Measurements from ENCODE around the gene PROSER1.

Gene PROSER1

GRCh38 chr13:39054112-39054511 is 16.2 kb upstream of the PROSER1 start:
- H3K4me3 ChIP-seq (ENCODE audit: low read depth, low read length): no peak overlapping the region
- no peak for TF ChIP-seq CTCF (IDR thresholded peaks at IDR 0.05; ENCODE audit: low read depth, low read length, missing control alignments)
- in situ Hi-C loops (cut with HindIII; ENCODE audit: low sequenced_read_pairs): no loop called here
- DNase-seq (ENCODE audit: low read depth): no peak

- in situ Hi-C loops (cut with HindIII; ENCODE audit: low sequenced_read_pairs): no loop called here
- no peak for DNase-seq (ENCODE audit: low read depth)
- H3K4me3 ChIP-seq (ENCODE audit: low read depth, low read length): no peak overlapping the region
- TF ChIP-seq CTCF (IDR thresholded peaks at IDR 0.05; ENCODE audit: low read depth, low read length, missing control alignments): no peak
Observed at GRCh38 chr13:39052944-39053343, 15.1 kb upstream of the PROSER1 start.

- no peak overlapping the region for H3K4me3 ChIP-seq (ENCODE audit: low read depth, low read length)
- TF ChIP-seq CTCF (IDR thresholded peaks at IDR 0.05; ENCODE audit: low read depth, low read length, missing control alignments): peak; percentile 32
- in situ Hi-C loops (cut with HindIII; ENCODE audit: low sequenced_read_pairs): no loop called here
- DNase-seq (ENCODE audit: low read depth): peak; percentile 36
Observed at GRCh38 chr13:39051157-39051556, 13.3 kb upstream of the PROSER1 start.

- DNase-seq (ENCODE audit: low read depth): no peak
- in situ Hi-C loops (cut with HindIII; ENCODE audit: low sequenced_read_pairs): no loop called here
- no peak overlapping the region for H3K4me3 ChIP-seq (ENCODE audit: low read depth, low read length)
- no peak for TF ChIP-seq CTCF (IDR thresholded peaks at IDR 0.05; ENCODE audit: low read depth, low read length, missing control alignments)
Observed at GRCh38 chr13:39049274-39049673, 11.4 kb upstream of the PROSER1 start.

- no peak overlapping the region for H3K4me3 ChIP-seq (ENCODE audit: low read depth, low read length)
- no peak for DNase-seq (ENCODE audit: low read depth)
- in situ Hi-C loops (cut with HindIII; ENCODE audit: low sequenced_read_pairs): no loop called here
- no peak for TF ChIP-seq CTCF (IDR thresholded peaks at IDR 0.05; ENCODE audit: low read depth, low read length, missing control alignments)
Observed at GRCh38 chr13:39048806-39049205, 10.9 kb upstream of the PROSER1 start.

- TF ChIP-seq CTCF (IDR thresholded peaks at IDR 0.05; ENCODE audit: low read depth, low read length, missing control alignments): peak; percentile 17
- DNase-seq (ENCODE audit: low read depth): no peak
- in situ Hi-C loops (cut with HindIII; ENCODE audit: low sequenced_read_pairs): no loop called here
- no peak overlapping the region for H3K4me3 ChIP-seq (ENCODE audit: low read depth, low read length)
Observed at GRCh38 chr13:39047560-39047959, 9.7 kb upstream of the PROSER1 start.

- no peak overlapping the region for H3K4me3 ChIP-seq (ENCODE audit: low read depth, low read length)
- in situ Hi-C loops (cut with HindIII; ENCODE audit: low sequenced_read_pairs): no loop called here
- TF ChIP-seq CTCF (IDR thresholded peaks at IDR 0.05; ENCODE audit: low read depth, low read length, missing control alignments): no peak
- DNase-seq (ENCODE audit: low read depth): no peak
Observed at GRCh38 chr13:39044536-39044935, 6.6 kb upstream of the PROSER1 start.

Data from astrocyte of the cerebellum (primary cell).